HepG2 (cell line): ENCODE measurements around the gene GANC. TPM values are rescaled to one million over a fixed set of nuclear protein-coding genes. Genes with fewer than 3 reads are reported as not detected.

Experiments used
- ATAD3A ChIP-seq: sonication (generic); formaldehyde crosslinking; IDR thresholded peaks from 2 replicates; pipeline ENCODE4 v1.4.0; 2020; ENCODE audit warnings: missing genetic modification reagents
- ELF3 ChIP-seq: IDR thresholded peaks from 2 replicates; pipeline ENCODE4 v1.6.1; 2016; ENCODE audit warnings: missing genetic modification reagents, missing compliant biosample characterization
- ETV5 ChIP-seq: IDR thresholded peaks from 2 replicates; pipeline ENCODE4 v1.6.1; 2018; ENCODE audit warnings: missing biosample characterization, missing genetic modification reagents, inconsistent platforms, borderline replicate concordance
- IRF2 ChIP-seq: IDR thresholded peaks from 2 replicates; pipeline ENCODE4 v1.6.1; 2018; ENCODE audit warnings: missing genetic modification reagents, missing compliant biosample characterization
- NFE2L1 ChIP-seq: sonication (generic); formaldehyde crosslinking; IDR thresholded peaks from 2 replicates; pipeline ENCODE4 v1.4.0; 2020; ENCODE audit warnings: missing genetic modification reagents, mild to moderate bottlenecking, borderline replicate concordance
- POLR2A ChIP-seq, 2 experiments: IDR thresholded peaks; 2 replicates each; pipeline ENCODE4 v1.6.1; 2011; ENCODE audit warnings: low read depth in 2 of 2, low read length in 2 of 2, mild to moderate bottlenecking in 1 of 2, moderate library complexity in 1 of 2; ENCODE audit not compliant: insufficient read depth in 1 of 2
- POLR2AphosphoS2 ChIP-seq: IDR thresholded peaks from 2 replicates; pipeline ENCODE4 v1.6.1; 2011; ENCODE audit warnings: low read depth, low read length, improper control_type of control experiment
- SOX13 ChIP-seq, 3 experiments: fragments of 450-650 bp in 1 of 3; sonication (generic) in 1 of 3; formaldehyde crosslinking in 1 of 3; IDR thresholded peaks in 2 of 3; conservative IDR thresholded peaks in 1 of 3; 2 replicates each; pipeline versions ENCODE4 v1.5.0 to v1.6.1; 2016 to 2020; ENCODE audit warnings: antibody characterized with exemption in 1 of 3, mild to moderate bottlenecking in 1 of 3, missing compliant biosample characterization in 1 of 3, missing genetic modification reagents in 1 of 3, moderate library complexity in 1 of 3
- SRY ChIP-seq: sonication (generic); formaldehyde crosslinking; IDR thresholded peaks from 2 replicates; pipeline ENCODE4 v1.8.0; 2022; ENCODE audit warnings: mild to moderate bottlenecking, missing genetic modification reagents
- YEATS4 ChIP-seq: sonication (generic); formaldehyde crosslinking; IDR thresholded peaks from 2 replicates; pipeline ENCODE4 v1.4.0; 2020; ENCODE audit warnings: missing genetic modification reagents, borderline replicate concordance
- ZMYM3 ChIP-seq: sonication (generic); formaldehyde crosslinking; IDR thresholded peaks from 2 replicates; pipeline ENCODE4 v1.5.1; 2020; ENCODE audit warnings: mild to moderate bottlenecking, missing genetic modification reagents
- ZNF121 ChIP-seq: sonication (generic); formaldehyde crosslinking; IDR thresholded peaks from 2 replicates; pipeline ENCODE4 v1.5.0; 2020; ENCODE audit warnings: mild to moderate bottlenecking, missing genetic modification reagents
- ZNF547 ChIP-seq: sonication (generic); formaldehyde crosslinking; IDR thresholded peaks from 2 replicates; pipeline ENCODE4 v1.5.1; 2020; ENCODE audit warnings: mild to moderate bottlenecking, missing genetic modification reagents
- ZNF792 ChIP-seq: IDR thresholded peaks from 2 replicates; pipeline ENCODE4 v1.6.1; 2016
- polyA plus RNA-seq, 8 experiments: library from polyadenylated mRNA; depleted of rRNA in 3 of 8; stranded (reverse) in 7 of 8; unstranded in 1 of 8; fragments of >200 nt; fragmentation: Illumina TruSeq in 4 of 8; extraction: Trizol in 4 of 8; gene quantifications; 2 replicates each; pipeline versions ENCODE4 v1.2.1 to v1.2.3, GENCODE V29; 2011 to 2016; ENCODE audit warnings: low read depth in 4 of 8, missing spikeins in 1 of 8, mixed read lengths in 1 of 8; ENCODE audit not compliant: insufficient read depth in 1 of 8
- total RNA-seq, 5 experiments: library from RNA; depleted of rRNA; stranded (reverse); fragments of >200 nt; fragmentation: Illumina TruSeq; extraction: Trizol; gene quantifications; 2 replicates each; pipeline ENCODE4 v1.2.3, GENCODE V29; 2016; ENCODE audit warnings: low read depth in 1 of 5
- TF ChIP-seq, protein P1 (sequence below), 2 experiments: fragments of 450-650 bp in 1 of 2; sonication (generic) in 1 of 2; formaldehyde crosslinking in 1 of 2; IDR thresholded peaks; 2 replicates each; pipeline versions ENCODE4 v1.6.1 to v1.8.0; 2016 to 2022; ENCODE audit warnings: antibody characterized with exemption in 1 of 2, mild to moderate bottlenecking in 1 of 2, missing genetic modification reagents in 1 of 2
- TF ChIP-seq, protein P2 (sequence below): sonication (generic); formaldehyde crosslinking; IDR thresholded peaks from 2 replicates; pipeline ENCODE4 v1.9.0; 2022; ENCODE audit warnings: low read depth, missing genetic modification reagents

GANC gene
- total and polyA plus RNA-seq, 2 of the 13 experiments (the other 11 are each of a cell fraction or from before 2014, with no cell fraction given): 17.0 to 21.0 TPM

DNA sequence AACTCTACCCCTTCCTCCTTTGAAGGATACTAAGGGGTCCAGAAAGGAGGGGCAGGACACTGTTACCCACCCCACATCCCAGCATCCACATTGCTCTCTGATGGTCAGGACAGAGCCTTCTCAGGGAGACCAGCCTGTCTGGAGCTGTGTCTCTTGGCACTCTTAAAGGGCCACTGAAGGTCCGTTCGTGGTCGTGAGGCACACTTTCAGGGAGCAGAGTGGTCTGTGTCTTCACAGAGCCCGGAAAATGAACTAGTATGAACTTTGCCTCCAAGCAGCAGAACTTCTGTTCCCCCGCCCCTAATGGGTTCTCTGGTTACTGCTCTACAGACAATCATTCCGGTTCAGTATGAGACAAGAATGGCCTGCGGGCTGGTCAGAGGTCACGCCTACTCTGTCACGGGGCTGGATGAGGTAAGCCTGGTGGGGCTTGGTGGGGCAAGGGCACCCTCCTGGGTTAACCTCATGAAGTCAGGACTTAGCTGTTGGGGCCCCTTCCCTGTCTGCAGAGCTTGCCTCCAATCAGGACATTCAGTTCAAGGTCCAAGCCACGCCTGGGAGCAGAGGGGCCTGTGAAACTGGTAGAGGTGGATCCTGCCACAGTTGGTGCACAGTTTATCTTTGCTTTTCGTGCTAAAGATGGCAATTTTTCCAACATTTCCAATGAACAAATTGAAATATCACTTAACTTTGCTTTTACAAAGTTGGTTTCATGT lies 119.5 kb downstream of the GANC start (continued):
- TF ChIP-seq, protein P1, sequence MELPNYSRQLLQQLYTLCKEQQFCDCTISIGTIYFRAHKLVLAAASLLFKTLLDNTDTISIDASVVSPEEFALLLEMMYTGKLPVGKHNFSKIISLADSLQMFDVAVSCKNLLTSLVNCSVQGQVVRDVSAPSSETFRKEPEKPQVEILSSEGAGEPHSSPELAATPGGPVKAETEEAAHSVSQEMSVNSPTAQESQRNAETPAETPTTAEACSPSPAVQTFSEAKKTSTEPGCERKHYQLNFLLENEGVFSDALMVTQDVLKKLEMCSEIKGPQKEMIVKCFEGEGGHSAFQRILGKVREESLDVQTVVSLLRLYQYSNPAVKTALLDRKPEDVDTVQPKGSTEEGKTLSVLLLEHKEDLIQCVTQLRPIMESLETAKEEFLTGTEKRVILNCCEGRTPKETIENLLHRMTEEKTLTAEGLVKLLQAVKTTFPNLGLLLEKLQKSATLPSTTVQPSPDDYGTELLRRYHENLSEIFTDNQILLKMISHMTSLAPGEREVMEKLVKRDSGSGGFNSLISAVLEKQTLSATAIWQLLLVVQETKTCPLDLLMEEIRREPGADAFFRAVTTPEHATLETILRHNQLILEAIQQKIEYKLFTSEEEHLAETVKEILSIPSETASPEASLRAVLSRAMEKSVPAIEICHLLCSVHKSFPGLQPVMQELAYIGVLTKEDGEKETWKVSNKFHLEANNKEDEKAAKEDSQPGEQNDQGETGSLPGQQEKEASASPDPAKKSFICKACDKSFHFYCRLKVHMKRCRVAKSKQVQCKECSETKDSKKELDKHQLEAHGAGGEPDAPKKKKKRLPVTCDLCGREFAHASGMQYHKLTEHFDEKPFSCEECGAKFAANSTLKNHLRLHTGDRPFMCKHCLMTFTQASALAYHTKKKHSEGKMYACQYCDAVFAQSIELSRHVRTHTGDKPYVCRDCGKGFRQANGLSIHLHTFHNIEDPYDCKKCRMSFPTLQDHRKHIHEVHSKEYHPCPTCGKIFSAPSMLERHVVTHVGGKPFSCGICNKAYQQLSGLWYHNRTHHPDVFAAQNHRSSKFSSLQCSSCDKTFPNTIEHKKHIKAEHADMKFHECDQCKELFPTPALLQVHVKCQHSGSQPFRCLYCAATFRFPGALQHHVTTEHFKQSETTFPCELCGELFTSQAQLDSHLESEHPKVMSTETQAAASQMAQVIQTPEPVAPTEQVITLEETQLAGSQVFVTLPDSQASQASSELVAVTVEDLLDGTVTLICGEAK (IDR thresholded peaks at IDR 0.05): no peak
- TF ChIP-seq, protein P1 (CRISPR knock-in tag; IDR thresholded peaks at IDR 0.05): peak; percentile 83; the same call in 1 of the 2 replicates
- TF ChIP-seq, protein P2, sequence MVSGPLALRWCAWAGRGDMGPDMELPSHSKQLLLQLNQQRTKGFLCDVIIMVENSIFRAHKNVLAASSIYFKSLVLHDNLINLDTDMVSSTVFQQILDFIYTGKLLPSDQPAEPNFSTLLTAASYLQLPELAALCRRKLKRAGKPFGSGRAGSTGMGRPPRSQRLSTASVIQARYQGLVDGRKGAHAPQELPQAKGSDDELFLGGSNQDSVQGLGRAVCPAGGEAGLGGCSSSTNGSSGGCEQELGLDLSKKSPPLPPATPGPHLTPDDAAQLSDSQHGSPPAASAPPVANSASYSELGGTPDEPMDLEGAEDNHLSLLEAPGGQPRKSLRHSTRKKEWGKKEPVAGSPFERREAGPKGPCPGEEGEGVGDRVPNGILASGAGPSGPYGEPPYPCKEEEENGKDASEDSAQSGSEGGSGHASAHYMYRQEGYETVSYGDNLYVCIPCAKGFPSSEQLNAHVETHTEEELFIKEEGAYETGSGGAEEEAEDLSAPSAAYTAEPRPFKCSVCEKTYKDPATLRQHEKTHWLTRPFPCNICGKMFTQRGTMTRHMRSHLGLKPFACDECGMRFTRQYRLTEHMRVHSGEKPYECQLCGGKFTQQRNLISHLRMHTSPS: peak; percentile 49; the same call in 1 of the 2 replicates
- peak; percentile 69; the same call in 1 of the 2 replicates for TF ChIP-seq ZMYM3 (CRISPR knock-in tag)
- TF ChIP-seq SOX13 (IDR thresholded peaks at IDR 0.05): peak; percentile 53; the same call in 1 of the 2 replicates
- TF ChIP-seq SOX13 (CRISPR knock-in tag; conservative IDR thresholded peaks at IDR 0.05 in 1 of 2, IDR thresholded peaks at IDR 0.05 in 1 of 2): peak in 1 of 2 experiments; percentile 80; a peak in 2 of 4 replicates
- TF ChIP-seq NFE2L1 (CRISPR knock-in tag): no peak
- TF ChIP-seq ZNF547 (CRISPR knock-in tag): peak; percentile 63; the same call in 1 of the 2 replicates
- no peak for TF ChIP-seq ZNF121 (CRISPR knock-in tag)
- TF ChIP-seq ETV5 (CRISPR knock-in tag): peak; percentile 75; the same call in 1 of the 2 replicates
- peak; percentile 84 for TF ChIP-seq IRF2
- TF ChIP-seq POLR2AphosphoS2: 0 out of 2 replicates have a peak, but pooled peaks have one; percentile 25
- peak; percentile 71 for TF ChIP-seq ELF3 (CRISPR knock-in tag)
- TF ChIP-seq POLR2A (IDR thresholded peaks at IDR 0.05; ENCODE audit: insufficient read depth in 1 of 2, low read depth in 2 of 2, low read length in 2 of 2): peak; percentile 80 to 95
- TF ChIP-seq SRY: peak; percentile 46; the same call in 1 of the 2 replicates
- TF ChIP-seq ZNF792 (CRISPR knock-in tag): peak; percentile 73
- TF ChIP-seq ATAD3A (CRISPR knock-in tag): no peak
- TF ChIP-seq YEATS4 (CRISPR knock-in tag): peak; percentile 79; the same call in 1 of the 2 replicates
